ENCODE measurements around the gene ATXN2L. TPM values are rescaled to one million over a fixed set of nuclear protein-coding genes. Genes with fewer than 3 reads are reported as not detected.
"Not testable (repeated sequence)": the region's sequence is repeated elsewhere in the genome, so short reads cannot be mapped to it uniquely, and the experiment has no call there.

Gene ATXN2L
- total RNA-seq, 6 experiments from 2014 or later: 125 to 152 (median 134) TPM

DNA sequence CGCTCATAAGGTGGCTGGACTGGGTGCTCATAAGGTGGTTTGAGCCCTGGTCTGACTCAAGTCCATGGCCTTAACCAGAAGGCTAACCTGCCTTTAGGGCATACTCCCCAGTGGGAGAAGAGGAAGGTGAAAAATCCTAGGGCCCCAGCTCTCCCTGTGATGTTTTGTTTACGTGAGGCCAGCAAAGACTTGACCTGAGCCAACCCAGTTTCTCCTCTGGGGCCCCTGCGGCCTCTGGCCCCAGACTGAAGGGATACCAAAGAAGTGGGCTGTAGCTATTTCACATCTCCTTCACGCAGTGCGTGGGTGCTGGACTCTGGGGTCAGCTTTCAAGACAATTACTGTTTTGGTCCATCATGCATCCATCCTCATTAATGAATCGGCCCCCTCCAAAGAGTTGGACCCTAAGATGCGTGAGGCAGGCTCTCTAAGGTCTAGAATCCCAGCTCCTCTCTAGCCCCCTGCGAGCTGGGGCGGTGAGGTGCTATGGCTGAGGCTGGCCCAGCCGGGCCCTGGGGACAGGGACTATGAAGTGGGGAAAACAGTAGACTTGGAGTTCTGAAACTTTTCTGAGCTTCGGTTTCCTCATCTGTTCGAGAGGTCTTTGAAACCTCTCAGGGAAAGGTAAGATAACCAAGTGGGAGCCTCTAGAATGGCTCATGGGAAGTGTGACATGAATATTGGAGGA is 42.3 kb downstream of the ATXN2L start:
- peak overlapping the region; percentile 98 for H3K4me3 Mint-ChIP-seq
- H3K9me3 Mint-ChIP-seq: no peaks in the 10 kb centered on the region
- peaks cover 3% of the 10 kb centered on the region for H3K27me3 Mint-ChIP-seq (ENCODE audit: insufficient read depth)
- peaks cover 14% of the 10 kb centered on the region for H3K4me1 Mint-ChIP-seq (ENCODE audit: low read depth)
- peaks cover 5% of the 10 kb centered on the region; the same call in 1 of the 2 replicates for H3K36me3 Mint-ChIP-seq (ENCODE audit: low read depth)
- no peak for DNase-seq
- TF ChIP-seq, protein P1, sequence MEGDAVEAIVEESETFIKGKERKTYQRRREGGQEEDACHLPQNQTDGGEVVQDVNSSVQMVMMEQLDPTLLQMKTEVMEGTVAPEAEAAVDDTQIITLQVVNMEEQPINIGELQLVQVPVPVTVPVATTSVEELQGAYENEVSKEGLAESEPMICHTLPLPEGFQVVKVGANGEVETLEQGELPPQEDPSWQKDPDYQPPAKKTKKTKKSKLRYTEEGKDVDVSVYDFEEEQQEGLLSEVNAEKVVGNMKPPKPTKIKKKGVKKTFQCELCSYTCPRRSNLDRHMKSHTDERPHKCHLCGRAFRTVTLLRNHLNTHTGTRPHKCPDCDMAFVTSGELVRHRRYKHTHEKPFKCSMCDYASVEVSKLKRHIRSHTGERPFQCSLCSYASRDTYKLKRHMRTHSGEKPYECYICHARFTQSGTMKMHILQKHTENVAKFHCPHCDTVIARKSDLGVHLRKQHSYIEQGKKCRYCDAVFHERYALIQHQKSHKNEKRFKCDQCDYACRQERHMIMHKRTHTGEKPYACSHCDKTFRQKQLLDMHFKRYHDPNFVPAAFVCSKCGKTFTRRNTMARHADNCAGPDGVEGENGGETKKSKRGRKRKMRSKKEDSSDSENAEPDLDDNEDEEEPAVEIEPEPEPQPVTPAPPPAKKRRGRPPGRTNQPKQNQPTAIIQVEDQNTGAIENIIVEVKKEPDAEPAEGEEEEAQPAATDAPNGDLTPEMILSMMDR (IDR thresholded peaks at IDR 0.05): no peak
- peak overlapping the region; percentile 98; the same call in 1 of the 2 replicates for H3K27ac Mint-ChIP-seq

DNA sequence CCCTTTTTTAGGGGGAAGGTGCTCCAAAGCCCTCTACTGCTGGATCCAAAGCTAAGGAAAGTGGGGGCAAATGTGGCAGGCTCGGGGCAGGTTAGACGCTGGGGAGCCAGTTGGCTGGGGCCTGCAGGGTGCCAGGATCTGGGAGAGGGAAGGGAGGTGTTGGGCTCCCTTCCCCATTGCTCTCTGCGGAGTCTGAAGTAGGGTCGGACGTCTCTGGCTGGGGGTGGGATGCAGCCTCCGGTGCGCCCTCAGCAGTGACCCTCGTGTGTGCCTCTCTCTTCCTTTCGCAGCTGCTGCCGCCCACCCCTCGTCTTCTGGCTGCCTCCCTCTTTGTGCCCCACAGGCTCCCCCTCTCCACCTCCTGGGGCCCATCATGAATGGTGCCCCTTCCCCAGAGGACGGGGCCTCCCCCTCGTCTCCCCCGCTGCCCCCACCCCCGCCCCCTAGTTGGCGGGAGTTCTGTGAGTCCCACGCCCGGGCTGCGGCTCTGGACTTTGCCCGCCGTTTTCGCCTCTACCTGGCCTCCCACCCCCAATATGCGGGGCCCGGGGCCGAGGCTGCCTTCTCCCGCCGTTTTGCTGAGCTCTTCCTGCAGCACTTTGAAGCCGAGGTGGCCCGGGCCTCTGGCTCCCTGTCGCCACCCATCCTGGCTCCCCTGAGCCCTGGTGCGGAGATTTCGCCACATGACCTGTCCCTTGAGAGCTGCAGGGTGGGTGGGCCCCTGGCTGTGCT is 43.1 kb downstream of the ATXN2L start:
- Mint-ChIP-seq H3K36me3 (ENCODE audit: low read depth) (peaks cover 5% of the 10 kb centered on the region; the same call in 1 of the 2 replicates), H3K27me3 (ENCODE audit: insufficient read depth) (peaks cover 3% of the 10 kb centered on the region), H3K27ac (no peak overlapping the region), H3K4me3 (no peak overlapping the region), H3K4me1 (ENCODE audit: low read depth) (peaks cover 14% of the 10 kb centered on the region), H3K9me3 (no peaks in the 10 kb centered on the region)
- TF ChIP-seq, protein P1 (IDR thresholded peaks at IDR 0.05): no peak
- no peak for DNase-seq

- no peak overlapping the region for H3K27ac Mint-ChIP-seq
- no peak for DNase-seq
- no peak overlapping the region for H3K4me3 Mint-ChIP-seq
- H3K4me1 Mint-ChIP-seq (ENCODE audit: low read depth): peaks cover 14% of the 10 kb centered on the region
- no peaks in the 10 kb centered on the region for H3K9me3 Mint-ChIP-seq
- H3K36me3 Mint-ChIP-seq (ENCODE audit: low read depth): peaks cover 5% of the 10 kb centered on the region; the same call in 1 of the 2 replicates
- TF ChIP-seq, protein P1 (IDR thresholded peaks at IDR 0.05): no peak
- peaks cover 3% of the 10 kb centered on the region for H3K27me3 Mint-ChIP-seq (ENCODE audit: insufficient read depth)
Observed at GRCh38 chr16:28866454-28866804, 43.6 kb downstream of the ATXN2L start.

GRCh38 chr16:28867241-28867640 is 44.4 kb downstream of the ATXN2L start:
- H3K27me3 Mint-ChIP-seq (ENCODE audit: insufficient read depth): peaks cover 3% of the 10 kb centered on the region
- H3K4me1 Mint-ChIP-seq (ENCODE audit: low read depth): peaks cover 14% of the 10 kb centered on the region
- H3K9me3 Mint-ChIP-seq: no peaks in the 10 kb centered on the region
- TF ChIP-seq, protein P1 (IDR thresholded peaks at IDR 0.05): no peak
- DNase-seq: no peak
- peaks cover 5% of the 10 kb centered on the region; the same call in 1 of the 2 replicates for H3K36me3 Mint-ChIP-seq (ENCODE audit: low read depth)
- H3K27ac Mint-ChIP-seq: no peak overlapping the region
- H3K4me3 Mint-ChIP-seq: no peak overlapping the region

DNA sequence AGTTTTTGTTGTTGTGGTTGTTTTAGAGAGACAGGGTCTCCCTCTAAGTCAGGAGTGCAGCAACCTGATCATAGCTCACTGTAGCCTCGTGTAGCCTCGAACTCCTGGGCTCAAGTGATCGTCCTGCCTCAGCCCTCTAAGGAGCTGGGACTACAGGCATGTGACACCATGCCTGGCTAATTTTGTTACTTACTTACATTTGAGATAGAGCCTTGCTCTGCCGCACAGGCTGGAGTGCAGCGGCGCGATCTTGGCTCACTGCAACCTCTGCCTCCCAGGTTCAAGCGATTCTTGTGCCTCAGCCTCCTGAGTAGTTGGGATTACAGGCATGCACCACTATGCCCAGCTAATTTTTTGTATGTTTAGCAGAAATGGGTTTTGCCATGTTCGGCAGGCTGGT is 44.8 kb downstream of the ATXN2L start:
- not testable (repeated sequence) for H3K36me3 Mint-ChIP-seq (ENCODE audit: low read depth); H3K4me3 Mint-ChIP-seq; H3K27me3 Mint-ChIP-seq (ENCODE audit: insufficient read depth); DNase-seq; H3K9me3 Mint-ChIP-seq; H3K27ac Mint-ChIP-seq
- H3K4me1 Mint-ChIP-seq (ENCODE audit: low read depth): peaks cover 14% of the 10 kb centered on the region

- H3K27me3 Mint-ChIP-seq (ENCODE audit: insufficient read depth): peaks cover 3% of the 10 kb centered on the region
- H3K27ac Mint-ChIP-seq: no peak overlapping the region
- no peak overlapping the region for H3K4me3 Mint-ChIP-seq
- H3K4me1 Mint-ChIP-seq (ENCODE audit: low read depth): peaks cover 14% of the 10 kb centered on the region
- H3K9me3 Mint-ChIP-seq: no peaks in the 10 kb centered on the region
- H3K36me3 Mint-ChIP-seq (ENCODE audit: low read depth): peaks cover 5% of the 10 kb centered on the region; the same call in 1 of the 2 replicates
- no peak for DNase-seq
- TF ChIP-seq, protein P1 (IDR thresholded peaks at IDR 0.05): no peak
Observed at GRCh38 chr16:28869201-28869600, 46.4 kb downstream of the ATXN2L start.

All from HFFc6 (cell line).